Karpas-422 (cell line): ENCODE data around the gene ABAT. TPM values are rescaled to one million over a fixed set of nuclear protein-coding genes. Genes with fewer than 3 reads are reported as not detected.
"Not testable (repeated sequence)": the region's sequence is repeated elsewhere in the genome, so short reads cannot be mapped to it uniquely, and the experiment has no call there.

ENCODE experiments used
- DNase-seq: peaks from one replicate; pipeline ENCODE4 v3.0.0-alpha.2; 2015
- H2AFZ ChIP-seq: fragments of 200-600 bp; sonication (generic); 2 replicates; pipeline ENCODE4 v1.6.1; 2014; ENCODE audit warnings: antibody characterized with exemption, low read length, mixed read lengths
- H3K27ac ChIP-seq: fragments of 200-600 bp; sonication (generic); 2 replicates; pipeline ENCODE4 v1.5.1; 2014; ENCODE audit warnings: mild to moderate bottlenecking, low read length, moderate library complexity
- H3K27me3 ChIP-seq: fragments of 200-600 bp; sonication (generic); 2 replicates; pipeline ENCODE4 v1.6.1; 2014; ENCODE audit warnings: low read length, mixed read lengths
- H3K36me3 ChIP-seq: fragments of 200-600 bp; sonication (generic); 2 replicates; pipeline ENCODE4 v1.6.1; 2014; ENCODE audit warnings: low read length, mixed read lengths; ENCODE audit not compliant: insufficient read depth
- H3K4me1 ChIP-seq: fragments of 200-600 bp; sonication (generic); 2 replicates; pipeline ENCODE4 v1.6.1; 2014; ENCODE audit warnings: mild to moderate bottlenecking, low read length, mixed read lengths
- H3K4me2 ChIP-seq: fragments of 200-600 bp; sonication (generic); 2 replicates; pipeline ENCODE4 v1.6.1; 2014; ENCODE audit warnings: low read length, low read depth, mild to moderate bottlenecking; ENCODE audit not compliant: poor library complexity, severe bottlenecking
- H3K4me3 ChIP-seq: fragments of 200-600 bp; sonication (generic); 2 replicates; pipeline ENCODE4 v1.5.1; 2014; ENCODE audit warnings: mild to moderate bottlenecking, antibody characterized with exemption, low read length, mixed read lengths
- H3K79me2 ChIP-seq: fragments of 200-600 bp; sonication (generic); 2 replicates; pipeline ENCODE4 v1.6.1; 2014; ENCODE audit warnings: mild to moderate bottlenecking, low read length, mixed read lengths
- H3K9ac ChIP-seq: fragments of 200-600 bp; sonication (generic); 2 replicates; pipeline ENCODE4 v1.6.0; 2014; ENCODE audit warnings: low read length
- H3K9me2 ChIP-seq: fragments of 200-600 bp; sonication (generic), shearing (Covaris generic); replicated peaks from 2 replicates; pipeline ENCODE4 v1.6.0; 2014; ENCODE audit warnings: mild to moderate bottlenecking, low read length, moderate library complexity; ENCODE audit not compliant: insufficient read depth
- H3K9me3 ChIP-seq: fragments of 300-700, 200-600 bp; sonication (generic); 2 replicates; pipeline ENCODE4 v1.6.1; 2014; ENCODE audit warnings: low read length, mixed read lengths
- H4K20me1 ChIP-seq: fragments of 200-600 bp; sonication (generic); 2 replicates; pipeline ENCODE4 v1.6.1; 2014; ENCODE audit warnings: mild to moderate bottlenecking, antibody characterized with exemption, low read length, low read depth; ENCODE audit not compliant: insufficient read depth
- total RNA-seq: library from RNA; depleted of rRNA; stranded (reverse); fragments of >200 nt; shearing (Covaris generic); gene quantifications from 2 replicates; pipeline ENCODE4 v1.2.3, GENCODE V29; 2014; ENCODE audit warnings: low replicate concordance

Gene ABAT
- total RNA-seq, 1 experiment from 2014 or later = 8.2 TPM

- H3K4me3 ChIP-seq, H3K36me3 ChIP-seq, H3K4me2 ChIP-seq, H3K9me3 ChIP-seq, H2AFZ ChIP-seq, H3K79me2 ChIP-seq, H3K27me3 ChIP-seq, H3K27ac ChIP-seq, H3K4me1 ChIP-seq, H3K9ac ChIP-seq, DNase-seq, H3K9me2 ChIP-seq, H4K20me1 ChIP-seq: not testable (repeated sequence)
Measured at GRCh38 chr16:8748944-8749343, 74.5 kb downstream of the ABAT start.

DNA sequence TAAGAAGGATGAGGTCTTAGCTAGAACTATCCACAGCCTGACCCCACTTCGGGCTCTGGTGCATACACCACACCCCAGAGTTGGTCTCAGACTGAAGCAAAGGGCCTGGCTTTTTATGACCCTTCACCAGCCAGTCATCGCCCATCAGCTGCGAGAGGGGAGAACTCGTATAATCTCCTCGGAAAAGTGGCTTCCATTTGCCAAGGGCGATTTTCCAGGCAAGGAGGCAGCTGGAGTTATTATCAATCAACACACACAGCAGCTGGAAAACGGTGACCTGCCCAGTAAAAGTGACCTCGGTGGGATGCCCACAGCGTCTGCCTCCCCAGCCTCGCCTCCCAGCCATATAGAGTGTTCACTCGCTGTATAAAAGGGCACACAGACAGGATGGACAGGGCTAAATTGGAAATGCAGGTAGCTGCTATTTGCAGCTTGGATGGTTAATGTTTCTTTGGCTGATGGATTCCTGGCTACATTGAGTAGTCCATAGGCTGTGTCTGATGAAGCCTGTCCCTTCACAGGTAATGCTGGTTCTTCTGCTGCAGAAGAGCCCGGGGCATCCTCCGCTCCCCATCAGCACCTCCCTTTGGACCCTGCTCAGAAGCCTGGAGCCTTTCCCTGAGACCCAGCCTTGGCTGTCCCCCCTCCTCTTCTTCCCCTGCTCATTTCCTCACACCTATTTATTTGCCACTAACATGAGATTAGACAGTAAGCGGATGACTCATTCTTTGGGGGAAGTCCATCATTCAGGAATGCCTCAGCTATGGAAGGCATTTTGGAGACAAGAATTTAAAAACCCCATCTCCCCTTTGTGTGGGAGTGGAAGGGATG lies 77.3 kb downstream of the ABAT start:
- no peaks in the 10 kb centered on the region for H3K27me3 ChIP-seq
- DNase-seq = no peak
- no peaks in the 10 kb centered on the region for H3K36me3 ChIP-seq
- no peaks in the 10 kb centered on the region for H3K79me2 ChIP-seq
- no peak overlapping the region for H3K4me3 ChIP-seq
- no peaks in the 10 kb centered on the region for H3K9me2 ChIP-seq
- no peaks in the 10 kb centered on the region for H3K4me1 ChIP-seq
- no peak overlapping the region for H3K27ac ChIP-seq
- H4K20me1 ChIP-seq = no peaks in the 10 kb centered on the region
- H3K9ac ChIP-seq = no peak overlapping the region
- no peaks in the 10 kb centered on the region for H3K9me3 ChIP-seq
- H3K4me2 ChIP-seq = no peak overlapping the region
- H2AFZ ChIP-seq = no peak overlapping the region

DNA sequence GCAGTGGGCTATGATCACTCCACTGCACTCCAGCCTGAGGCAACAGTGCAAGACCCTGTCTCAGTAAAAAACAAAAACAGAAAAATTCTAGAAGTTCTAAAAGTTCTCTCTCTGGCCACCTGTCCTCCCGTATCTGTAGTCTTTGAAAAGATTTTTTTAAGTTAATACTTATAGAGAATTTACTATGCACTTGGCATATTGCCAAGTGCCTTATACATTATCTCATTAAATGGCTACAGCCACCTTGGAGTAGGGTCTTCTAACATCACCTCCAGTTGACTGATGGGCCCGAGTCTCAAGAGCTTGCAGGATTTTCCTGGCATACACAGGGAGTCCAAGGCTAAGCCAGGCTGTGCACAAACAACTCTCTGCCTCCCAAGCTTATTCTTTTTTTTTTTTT lies 78.3 kb downstream of the ABAT start:
- Histone ChIP-seq H3K4me1 (no peaks in the 10 kb centered on the region), H4K20me1 (no peaks in the 10 kb centered on the region), H3K4me2 (no peak overlapping the region), H3K4me3 (no peak overlapping the region), H3K9me3 (no peaks in the 10 kb centered on the region), H2AFZ (no peak overlapping the region), H3K27me3 (no peaks in the 10 kb centered on the region), H3K36me3 (no peaks in the 10 kb centered on the region), H3K27ac (no peak overlapping the region), H3K9ac (no peak overlapping the region), H3K79me2 (no peaks in the 10 kb centered on the region), H3K9me2 (no peaks in the 10 kb centered on the region)
- DNase-seq = no peak

GRCh38 chr16:8753416-8754054 lies 79.1 kb downstream of the ABAT start:
- H3K4me2 ChIP-seq = no peak overlapping the region
- H3K79me2 ChIP-seq = no peaks in the 10 kb centered on the region
- H3K4me1 ChIP-seq = no peaks in the 10 kb centered on the region
- no peak overlapping the region for H3K27ac ChIP-seq
- no peaks in the 10 kb centered on the region for H3K9me2 ChIP-seq
- H2AFZ ChIP-seq = no peak overlapping the region
- H3K27me3 ChIP-seq = no peaks in the 10 kb centered on the region
- H3K36me3 ChIP-seq = no peaks in the 10 kb centered on the region
- H3K9ac ChIP-seq = no peak overlapping the region
- no peaks in the 10 kb centered on the region for H3K9me3 ChIP-seq
- H3K4me3 ChIP-seq = no peak overlapping the region
- DNase-seq = no peak
- H4K20me1 ChIP-seq = no peaks in the 10 kb centered on the region

DNA sequence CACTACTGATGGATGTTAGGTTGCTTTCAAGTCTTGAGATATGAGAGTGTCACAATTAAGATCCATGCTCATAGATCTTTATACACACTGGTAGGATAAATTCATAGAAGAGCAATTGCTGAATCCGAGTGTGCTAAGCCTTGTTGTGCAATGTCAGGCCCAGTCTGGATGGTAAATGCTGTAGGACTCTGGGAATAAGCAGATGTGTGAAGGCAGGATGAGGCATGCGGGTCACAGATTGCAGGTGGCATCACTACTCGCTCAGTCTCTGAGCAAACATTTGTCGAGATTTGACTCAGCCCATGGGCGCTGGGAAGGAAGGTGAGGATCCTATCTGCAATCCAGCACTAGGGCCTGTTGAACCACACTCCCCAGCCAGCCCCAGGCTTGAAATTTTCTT lies 82.3 kb downstream of the ABAT start:
- H3K9ac ChIP-seq = no peak overlapping the region
- no peak overlapping the region for H3K27ac ChIP-seq
- no peak for DNase-seq
- no peaks in the 10 kb centered on the region for H3K79me2 ChIP-seq
- H3K4me2 ChIP-seq = no peak overlapping the region
- no peak overlapping the region for H2AFZ ChIP-seq
- H3K9me3 ChIP-seq = no peaks in the 10 kb centered on the region
- H3K9me2 ChIP-seq = no peaks in the 10 kb centered on the region
- H3K4me3 ChIP-seq = no peak overlapping the region
- no peaks in the 10 kb centered on the region for H4K20me1 ChIP-seq
- H3K27me3 ChIP-seq = no peaks in the 10 kb centered on the region
- H3K4me1 ChIP-seq = no peaks in the 10 kb centered on the region
- H3K36me3 ChIP-seq = no peaks in the 10 kb centered on the region

GRCh38 chr16:8758022-8758421 lies 83.6 kb downstream of the ABAT start:
- Histone ChIP-seq H3K27me3 (no peaks in the 10 kb centered on the region), H3K79me2 (no peaks in the 10 kb centered on the region), H3K9me2 (no peaks in the 10 kb centered on the region), H3K27ac (no peak overlapping the region), H3K36me3 (no peaks in the 10 kb centered on the region), H3K4me3 (no peak overlapping the region), H3K9ac (no peak overlapping the region), H2AFZ (no peak overlapping the region), H4K20me1 (no peaks in the 10 kb centered on the region), H3K4me2 (no peak overlapping the region), H3K4me1 (no peaks in the 10 kb centered on the region), H3K9me3 (no peaks in the 10 kb centered on the region)
- DNase-seq = no peak

DNA sequence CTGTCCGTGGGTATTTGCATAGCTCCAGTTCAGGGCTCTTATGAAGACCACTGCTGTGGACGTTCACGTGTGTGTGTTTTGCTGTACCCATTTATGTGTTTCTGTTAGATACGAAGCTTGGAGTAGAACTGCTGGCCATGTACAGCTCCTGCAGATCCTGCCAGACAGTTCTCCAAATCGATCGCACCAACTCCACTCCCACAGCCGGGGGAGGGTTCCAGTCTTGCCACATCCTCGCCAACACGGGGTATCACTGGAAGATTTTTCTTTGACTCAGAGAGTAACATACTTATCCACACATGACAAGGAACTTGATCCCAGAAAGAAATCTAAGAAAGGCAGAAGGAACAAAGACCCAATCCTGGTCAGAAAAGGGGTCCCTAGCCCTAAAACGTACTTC lies 85.6 kb downstream of the ABAT start:
- H3K36me3 ChIP-seq = no peaks in the 10 kb centered on the region
- H3K27ac ChIP-seq = no peak overlapping the region
- H3K9me3 ChIP-seq = no peaks in the 10 kb centered on the region
- H3K4me2 ChIP-seq = no peak overlapping the region
- H3K79me2 ChIP-seq = no peaks in the 10 kb centered on the region
- H3K4me1 ChIP-seq = no peaks in the 10 kb centered on the region
- DNase-seq = no peak
- H2AFZ ChIP-seq = no peak overlapping the region
- no peaks in the 10 kb centered on the region for H4K20me1 ChIP-seq
- no peak overlapping the region for H3K4me3 ChIP-seq
- H3K27me3 ChIP-seq = no peaks in the 10 kb centered on the region
- no peaks in the 10 kb centered on the region for H3K9me2 ChIP-seq
- no peak overlapping the region for H3K9ac ChIP-seq

DNA sequence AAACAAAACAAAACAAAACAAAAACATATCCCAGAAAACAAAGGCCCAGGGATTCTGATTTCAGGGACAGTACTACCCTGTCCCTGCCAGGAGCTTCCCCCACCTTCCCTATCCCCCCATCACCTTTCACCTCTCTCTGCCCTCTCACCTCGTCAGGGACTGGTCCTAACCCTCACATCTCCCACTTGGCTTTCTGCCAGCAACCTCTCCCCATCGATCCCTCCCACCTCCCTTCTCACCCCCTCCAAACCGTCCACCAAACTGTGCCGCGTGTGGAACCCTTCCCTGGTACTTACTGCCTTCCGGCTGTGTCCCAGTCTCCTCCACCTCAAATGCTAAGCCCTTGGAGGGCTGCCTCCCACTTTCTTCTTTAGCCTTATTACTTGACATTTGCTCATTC lies 86.7 kb downstream of the ABAT start:
- Histone ChIP-seq H3K27ac (no peak overlapping the region), H3K27me3 (no peaks in the 10 kb centered on the region), H4K20me1 (no peaks in the 10 kb centered on the region), H3K4me3 (no peak overlapping the region), H3K4me1 (no peaks in the 10 kb centered on the region), H3K79me2 (no peaks in the 10 kb centered on the region), H3K9me3 (no peaks in the 10 kb centered on the region), H3K9me2 (no peaks in the 10 kb centered on the region), H3K4me2 (no peak overlapping the region), H3K36me3 (no peaks in the 10 kb centered on the region), H3K9ac (no peak overlapping the region), H2AFZ (no peak overlapping the region)
- DNase-seq = no peak
